Islet precursor cell (in vitro differentiated cells): ENCODE measurements around the gene CELF2.
"Not testable (repeated sequence)": the region's sequence is repeated elsewhere in the genome, so short reads cannot be mapped to it uniquely, and the experiment has no call there.

Experiments used
- DNase-seq: peaks from one replicate; pipeline ENCODE4 v3.0.0-alpha.2; 2018

Gene CELF2

DNA sequence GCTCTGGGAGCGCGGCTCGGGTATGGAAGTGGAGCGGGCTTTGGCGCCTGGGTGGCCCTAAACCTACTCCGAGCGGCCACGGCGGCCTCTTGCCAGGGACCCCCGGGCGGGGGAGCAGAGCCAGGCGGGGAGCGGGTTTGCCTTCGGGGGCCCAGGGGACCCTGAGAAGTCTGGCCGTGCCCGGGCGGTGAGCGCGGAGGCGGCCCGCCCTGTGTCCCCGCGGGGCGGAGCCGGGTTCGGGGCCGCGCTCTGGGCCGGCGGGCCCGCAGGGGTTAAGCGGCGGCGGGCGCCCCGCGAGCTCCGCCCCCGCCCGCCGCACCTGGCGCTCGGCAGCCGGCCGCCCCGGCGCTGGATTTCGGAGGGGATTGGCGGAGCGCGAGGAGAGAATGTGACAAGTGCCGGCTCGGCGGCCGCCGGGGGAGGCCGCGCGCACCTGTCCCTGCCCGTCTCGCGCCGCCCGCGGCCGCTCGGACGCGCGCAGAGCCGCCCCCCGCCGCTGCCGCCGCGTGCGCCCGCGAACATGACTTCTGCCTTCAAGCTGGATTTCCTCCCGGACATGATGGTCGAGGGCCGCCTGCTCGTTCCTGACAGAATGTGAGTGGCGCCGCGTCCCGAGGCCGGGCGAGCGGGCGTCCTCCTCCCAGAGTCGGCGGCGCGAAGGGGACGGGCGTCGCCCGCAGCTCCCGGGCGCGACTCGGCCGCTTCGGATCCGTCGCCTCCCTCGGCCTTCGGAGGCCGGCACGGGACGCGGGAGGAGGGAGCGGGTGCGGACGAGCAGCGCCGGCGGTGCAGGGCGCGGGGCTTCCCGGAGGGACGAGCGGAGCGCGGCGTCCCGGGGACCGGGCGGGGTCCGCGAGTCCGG, at the start of gene CELF2:
Gene CELF2, plus strand, starts transcription at position 303 of the 862 bp plus-strand sequence. Its CDS starts 218 bp downstream, at position 521.
- DNase-seq = peak; percentile 84

DNA sequence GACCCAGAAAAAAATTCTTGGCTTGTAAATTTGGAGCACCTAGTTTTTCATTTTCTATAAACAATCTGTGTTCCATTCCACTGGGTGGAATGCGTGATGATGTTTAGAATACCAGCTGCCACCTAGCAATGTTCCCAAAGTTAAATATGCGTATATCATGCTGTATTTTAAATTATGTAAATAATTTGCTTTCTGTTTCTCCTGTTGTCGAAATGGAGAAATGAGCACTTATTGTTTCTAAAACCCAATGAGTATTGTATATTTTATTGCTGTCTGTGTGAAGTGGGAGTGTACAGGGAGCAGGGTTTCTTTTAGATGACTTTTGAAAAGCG, 49.4 kb upstream of the CELF2 start:
- no peak for DNase-seq

DNA sequence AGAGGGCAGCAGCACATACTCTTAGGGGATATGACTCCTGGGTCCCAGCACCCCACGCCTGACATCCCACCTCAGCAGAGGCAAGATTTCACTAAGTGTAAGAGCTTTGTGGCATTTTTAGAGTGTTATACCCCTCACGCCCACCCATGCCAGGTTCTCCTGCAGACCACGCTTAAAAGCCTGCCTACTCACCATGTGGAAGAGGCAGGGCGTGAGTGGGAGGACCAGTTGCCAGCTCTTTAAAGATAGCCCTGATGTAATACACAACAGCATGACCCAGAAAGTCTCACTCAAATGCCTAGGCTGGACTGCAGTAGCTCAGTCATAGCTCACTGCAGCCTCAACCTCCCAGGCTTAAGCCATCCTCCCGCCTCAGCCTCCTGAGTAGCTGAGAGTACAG, 44.4 kb upstream of the CELF2 start:
- no peak for DNase-seq

DNA sequence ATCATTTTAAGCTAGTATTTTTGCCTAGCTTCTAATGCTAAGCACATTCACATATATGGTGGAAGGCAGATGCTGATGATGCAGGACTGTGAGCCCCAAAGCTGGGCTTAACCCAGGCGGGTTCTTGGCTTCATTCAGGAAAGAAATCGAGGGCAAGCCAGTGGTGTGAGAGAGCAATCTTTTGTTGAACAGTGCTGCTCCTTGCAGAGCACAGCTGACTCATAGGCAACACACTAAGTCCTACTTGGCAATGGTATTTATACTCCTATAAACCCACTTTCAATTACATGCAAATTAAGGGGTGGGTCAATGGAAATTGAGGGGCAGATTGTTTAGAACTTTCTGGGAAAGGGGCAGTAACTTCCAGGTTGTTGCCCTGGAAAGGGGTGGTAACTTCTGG, 42.0 kb upstream of the CELF2 start:
- no peak for DNase-seq

- DNase-seq = no peak
Observed at GRCh38 chr10:10976652-10977051, 41.0 kb upstream of the CELF2 start.

DNA sequence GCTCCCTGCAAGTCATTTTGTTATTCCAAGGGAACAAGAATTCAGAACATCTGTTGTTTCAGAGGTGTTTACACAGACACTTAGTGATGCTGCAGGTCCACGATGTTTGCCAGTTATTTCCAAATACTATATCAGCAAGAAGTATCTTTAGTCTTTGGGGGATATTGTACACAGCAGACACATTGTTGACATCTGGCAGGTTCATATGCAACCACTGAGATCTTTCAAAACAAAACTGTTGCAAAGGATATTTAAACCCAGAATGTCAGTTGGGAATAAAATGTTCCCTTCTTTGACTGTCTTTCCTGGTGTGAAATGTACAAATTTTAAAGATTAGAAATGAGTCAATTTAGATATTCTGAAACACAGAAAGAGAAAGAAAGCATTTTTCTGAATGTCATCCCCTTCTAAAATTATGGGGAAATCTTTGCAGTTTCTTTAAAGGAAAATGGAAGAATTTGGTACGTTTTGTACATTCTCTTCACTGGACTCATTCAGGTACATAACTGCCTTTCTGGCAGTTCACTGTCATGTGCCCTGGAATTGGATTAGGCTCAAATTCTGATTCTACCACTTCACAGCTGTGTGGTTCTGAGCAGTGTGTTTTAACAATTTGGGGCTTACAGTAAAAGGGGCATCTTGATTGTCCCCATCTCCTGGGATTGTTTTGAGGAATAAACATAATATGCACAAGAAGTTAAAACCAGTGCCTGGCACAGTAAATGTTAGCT, 40.3 kb upstream of the CELF2 start:
- no peak for DNase-seq

DNA sequence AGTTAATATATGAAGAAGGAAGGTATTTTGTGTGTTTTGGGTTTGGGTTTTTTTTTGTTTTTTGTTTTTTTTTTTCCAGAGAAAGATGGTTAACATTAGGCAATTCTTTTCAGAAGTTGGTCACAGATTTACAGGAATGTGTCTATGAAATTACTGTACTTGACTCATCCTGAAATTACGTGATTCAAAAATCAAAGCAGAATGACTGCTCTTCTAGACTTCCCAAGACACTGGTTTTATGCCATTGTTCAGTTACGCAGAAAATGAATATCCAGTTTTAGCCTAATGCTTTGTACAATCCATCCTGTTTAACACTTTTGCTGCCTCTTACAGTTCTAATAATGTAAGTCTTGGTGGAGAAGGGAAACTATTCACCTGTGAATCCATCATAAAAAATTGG, 39.7 kb upstream of the CELF2 start:
- DNase-seq = no peak

DNA sequence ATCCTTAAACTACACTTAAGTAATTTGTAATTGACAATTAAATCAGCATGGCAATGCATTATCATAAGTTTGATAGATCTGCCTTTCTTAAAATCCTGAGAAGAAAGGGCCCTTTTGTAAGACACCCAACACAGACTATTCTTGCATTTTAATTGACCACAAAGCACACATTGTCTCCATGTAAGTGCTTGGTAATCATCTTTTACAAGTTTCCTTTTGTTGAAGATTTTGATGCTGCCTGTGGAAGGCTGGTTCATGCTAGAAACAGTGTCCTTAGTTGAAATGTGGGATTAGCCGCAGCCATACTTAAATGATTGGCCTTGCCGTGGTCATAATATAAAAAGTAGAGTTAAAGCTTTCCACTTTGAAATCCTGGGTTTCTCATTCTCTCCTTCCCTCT, 32.3 kb upstream of the CELF2 start:
- DNase-seq = no peak

GRCh38 chr10:10986606-10987005, 31.1 kb upstream of the CELF2 start:
- DNase-seq = no peak

DNA sequence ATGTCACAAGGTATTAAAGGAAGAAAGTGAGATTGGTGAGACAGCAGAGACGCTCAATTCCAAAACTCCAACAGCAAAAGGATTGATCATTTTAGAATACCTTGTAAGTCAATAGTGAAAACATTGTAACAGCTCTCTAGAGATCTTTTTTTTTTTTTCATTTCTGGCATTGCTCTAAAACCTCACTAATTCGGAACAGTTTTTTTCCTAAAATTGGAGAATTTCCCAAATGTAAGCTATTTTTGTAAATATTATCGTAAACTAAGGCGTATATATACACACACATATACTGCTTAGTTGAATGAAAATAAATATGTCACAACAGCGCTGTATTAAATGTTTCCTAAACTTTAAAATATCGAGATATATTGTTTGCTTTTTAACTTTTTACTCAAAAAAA, 30.6 kb upstream of the CELF2 start:
- no peak for DNase-seq

DNA sequence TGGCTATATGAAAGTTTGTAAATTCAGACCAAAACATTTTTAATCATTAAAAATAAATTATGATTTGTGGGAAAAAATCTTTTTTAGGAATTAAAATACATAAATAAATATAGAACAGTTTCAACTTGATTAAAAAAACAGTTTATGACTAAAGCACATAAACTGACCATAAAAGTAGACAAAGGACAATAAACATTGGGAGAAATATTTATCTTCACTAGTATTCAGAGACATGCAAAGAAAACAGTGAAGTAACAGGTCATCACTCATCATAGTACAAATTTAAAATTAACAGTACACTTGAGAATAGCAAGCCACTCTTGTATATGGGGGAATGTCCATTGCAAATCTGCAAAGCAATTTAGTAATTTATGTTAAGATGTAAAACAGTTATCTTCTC, 28.0 kb upstream of the CELF2 start:
- DNase-seq = no peak

DNA sequence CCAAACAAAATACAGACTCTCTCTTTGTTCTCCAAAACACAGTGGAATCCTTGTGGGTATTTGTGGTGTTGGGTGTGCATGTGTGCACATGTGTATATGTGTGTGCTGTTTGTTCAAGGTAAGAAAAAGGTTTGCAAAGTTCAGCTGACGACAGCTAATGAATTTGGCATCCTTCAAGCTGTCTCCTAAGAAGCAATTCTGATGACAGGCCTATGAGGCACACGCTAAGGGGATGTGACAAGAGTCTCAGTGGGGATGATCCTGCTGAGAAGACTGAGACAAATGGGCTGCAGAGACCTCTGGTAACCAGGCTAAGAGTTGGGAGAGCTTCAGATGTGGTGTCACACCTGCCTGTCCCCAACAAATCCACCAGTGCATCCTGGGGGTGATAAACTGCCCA, 26.5 kb upstream of the CELF2 start:
- no peak for DNase-seq

- no peak for DNase-seq
Observed at GRCh38 chr10:10992072-10992471, 25.6 kb upstream of the CELF2 start.

DNA sequence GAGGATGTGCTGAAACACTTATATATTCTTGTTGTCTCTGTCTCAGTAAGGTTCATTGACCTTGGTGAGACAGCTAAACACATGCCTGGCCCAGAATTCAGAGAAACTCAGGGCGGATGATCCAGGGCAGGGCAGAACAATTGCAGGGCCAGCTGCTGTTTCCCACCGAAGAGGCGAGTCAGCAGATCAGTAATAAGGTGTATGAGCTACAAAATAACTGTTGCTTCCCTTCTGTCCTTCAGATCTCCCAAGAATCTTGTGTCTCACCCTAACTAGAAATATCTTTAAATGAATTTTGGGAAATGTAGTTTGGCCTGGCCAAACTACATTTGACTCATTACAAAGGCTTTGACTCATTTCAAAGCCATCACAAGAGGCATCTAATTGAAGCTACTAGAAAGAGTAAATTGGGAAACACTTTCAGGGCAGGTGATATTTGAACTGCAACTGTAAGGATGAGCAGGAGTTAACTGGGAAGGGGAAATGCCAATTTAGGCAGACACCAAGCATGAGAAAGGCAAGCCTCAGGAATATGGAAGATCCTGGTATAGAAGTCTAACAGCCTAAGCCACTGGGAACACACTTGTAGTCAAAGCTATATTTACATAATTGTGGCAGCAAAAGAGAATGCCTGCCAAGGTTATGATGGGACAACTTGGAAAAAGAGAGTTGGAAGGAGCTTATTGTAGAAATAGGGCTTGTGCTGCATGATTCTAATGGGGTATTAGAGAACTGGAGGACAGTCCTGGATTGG, 24.5 kb upstream of the CELF2 start:
- DNase-seq = no peak

- DNase-seq = no peak
Observed at GRCh38 chr10:10993785-10994184, 23.9 kb upstream of the CELF2 start.

- DNase-seq = no peak
Observed at GRCh38 chr10:10994360-10994759, 23.3 kb upstream of the CELF2 start.

GRCh38 chr10:10995120-10995519, 22.6 kb upstream of the CELF2 start:
- no peak for DNase-seq

DNA sequence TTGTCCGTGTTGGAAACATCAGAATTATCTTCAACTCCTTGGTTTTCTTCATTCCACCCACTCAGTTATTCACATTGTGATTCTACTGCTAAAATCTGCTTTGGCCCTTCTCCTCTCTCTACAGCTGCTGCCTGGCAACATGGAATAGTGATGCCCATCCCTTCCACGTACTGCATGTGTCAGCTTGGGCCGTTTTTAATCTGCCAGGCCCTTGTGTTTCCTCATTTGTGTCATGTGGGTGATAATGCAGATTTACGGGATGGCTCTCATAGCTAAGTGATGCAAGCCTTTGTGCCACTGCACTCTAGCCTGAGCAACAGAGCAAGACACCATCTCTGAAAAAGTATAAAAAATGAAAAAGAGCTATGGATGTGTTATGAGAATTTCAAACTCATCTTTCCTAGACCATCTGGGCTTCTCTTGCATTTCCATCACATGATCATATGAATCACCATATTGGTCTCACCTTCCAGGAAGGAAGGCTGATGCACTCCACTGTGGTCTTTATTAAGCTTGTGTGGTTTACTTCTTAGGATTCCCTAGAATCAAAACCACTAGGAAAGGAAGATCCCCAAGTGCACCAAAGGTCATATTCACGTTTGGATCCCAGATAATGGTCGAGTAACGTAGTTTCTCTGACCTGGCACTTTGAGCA, 20.6 kb upstream of the CELF2 start:
- DNase-seq = no peak

- DNase-seq = not testable (repeated sequence)
Observed at GRCh38 chr10:10999501-10999900, 18.2 kb upstream of the CELF2 start.

- DNase-seq = no peak
Observed at GRCh38 chr10:11002485-11002884, 15.2 kb upstream of the CELF2 start.

DNA sequence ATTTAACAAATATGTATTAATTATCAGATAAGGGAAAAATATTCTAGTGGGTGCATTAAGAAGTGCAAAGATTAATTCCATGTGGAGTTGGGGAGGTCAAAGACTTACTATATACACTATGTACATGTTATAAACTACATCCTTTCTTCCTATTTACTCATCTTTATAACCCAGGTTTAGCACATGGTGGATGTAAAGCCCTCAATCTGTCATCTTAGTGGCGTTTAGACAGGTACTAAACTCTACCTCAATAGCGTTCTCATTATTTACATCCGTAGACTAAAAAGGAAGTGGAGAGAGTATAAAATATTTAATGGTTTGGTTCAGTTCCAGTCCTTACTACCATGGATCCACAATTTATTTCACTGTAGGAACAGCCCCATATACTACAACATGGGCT, 14.8 kb upstream of the CELF2 start:
- no peak for DNase-seq

GRCh38 chr10:11003679-11004078, 14.0 kb upstream of the CELF2 start:
- DNase-seq = no peak
